Stimulated activated CD8-positive, alpha-beta memory T cell treated with anti-CD3 and anti-CD28 coated beads, Interleukin-4, amount 100 ng/mL, for 48 hours (primary cell): ENCODE data around the gene GFAP.
"Not testable (repeated sequence)": the region's sequence is repeated elsewhere in the genome, so short reads cannot be mapped to it uniquely, and the experiment has no call there.

ENCODE experiments used
- DNase-seq: peaks from one replicate; pipeline ENCODE4 v3.0.0-alpha.2; 2020

The GFAP gene

GRCh38 chr17:44915321-44915726 is at the start of gene GFAP:
Gene GFAP (minus strand): TSS chr17:44915500. CDS start chr17:44915486, 14 bp downstream.
- DNase-seq, result no peak

- no peak for DNase-seq
Measured at GRCh38 chr17:44961921-44962350, 46.6 kb upstream of the GFAP start.

- no peak for DNase-seq
Measured at GRCh38 chr17:44960691-44961090, 45.4 kb upstream of the GFAP start.

- no peak for DNase-seq
Measured at GRCh38 chr17:44959821-44960531, 44.7 kb upstream of the GFAP start.

GRCh38 chr17:44956998-44957981 is 42.0 kb upstream of the GFAP start:
- DNase-seq, result no peak

- no peak for DNase-seq
Measured at GRCh38 chr17:44955674-44956425, 40.5 kb upstream of the GFAP start.

- DNase-seq, result no peak
Measured at GRCh38 chr17:44952946-44953475, 37.7 kb upstream of the GFAP start.

- no peak for DNase-seq
Measured at GRCh38 chr17:44948315-44948795, 33.1 kb upstream of the GFAP start.

GRCh38 chr17:44947461-44948314 is 32.4 kb upstream of the GFAP start, which contains the start of gene KIF18B:
Gene KIF18B (minus strand): TSS chr17:44947773. CDS start chr17:44936344, 11,429 bp downstream.
- peak; percentile 95 for DNase-seq

- not testable (repeated sequence) for DNase-seq
Measured at GRCh38 chr17:44945652-44946051, 30.4 kb upstream of the GFAP start.

GRCh38 chr17:44942456-44942855 is 27.2 kb upstream of the GFAP start:
- no peak for DNase-seq

GRCh38 chr17:44941712-44942331 is 26.5 kb upstream of the GFAP start:
- no peak for DNase-seq

- no peak for DNase-seq
Measured at GRCh38 chr17:44940768-44941167, 25.5 kb upstream of the GFAP start.

GRCh38 chr17:44940317-44940716 is 25.0 kb upstream of the GFAP start:
- no peak for DNase-seq

GRCh38 chr17:44935116-44935515 is 19.8 kb upstream of the GFAP start:
- no peak for DNase-seq

GRCh38 chr17:44934745-44935105 is 19.4 kb upstream of the GFAP start:
- DNase-seq, result no peak

- DNase-seq, result no peak
Measured at GRCh38 chr17:44933824-44934744, 18.8 kb upstream of the GFAP start.

- DNase-seq, result no peak
Measured at GRCh38 chr17:44932787-44933097, 17.4 kb upstream of the GFAP start.

- no peak for DNase-seq
Measured at GRCh38 chr17:44932096-44932786, 16.9 kb upstream of the GFAP start.

GRCh38 chr17:44931376-44931775 is 16.1 kb upstream of the GFAP start:
- no peak for DNase-seq
